Panc1 (cell line): Measurements from ENCODE around the gene SLCO6A1. TPM values are rescaled to one million over a fixed set of nuclear protein-coding genes. Genes with fewer than 3 reads are reported as not detected.

Source experiments
- ATAC-seq: fragments of 200-7000 bp; cut with Tn5 transposase; 2 replicates; pipeline ENCODE4 v1.9.1; 2020; ENCODE audit warnings: mild to moderate bottlenecking, moderate library complexity
- BruUV-seq: library from RNA; stranded (reverse); fragments of 400-500 nt; replicated peaks from 2 replicates; lab custom pipeline; 2021; lab: Mats Ljungman, UMichigan
- CTCF ChIA-PET: fragments of 300-600 bp; sonication (Branson Sonifier 250); formaldehyde crosslinking; loops from one replicate; lab custom pipeline; 2022; ENCODE audit warnings: antibody characterized with exemption; lab: Charles Lee
- POLR2A ChIA-PET: fragments of 300-600 bp; sonication (Branson Sonifier 250); formaldehyde crosslinking; loops from one replicate; lab custom pipeline; 2022; ENCODE audit warnings: antibody characterized with exemption; lab: Charles Lee
- DNase-seq: peaks from one replicate; pipeline ENCODE4 v3.0.0-alpha.2; 2010; ENCODE audit warnings: low read depth, low spot score
- H3K27ac ChIP-seq: 2 replicates; pipeline ENCODE4 v1.5.1; 2011; ENCODE audit warnings: mild to moderate bottlenecking, low read length, inconsistent platforms
- H3K27me3 ChIP-seq: fragments of 200-500 bp; sonication (Bioruptor generic); 2 replicates; pipeline ENCODE4 v1.6.0; 2014; ENCODE audit warnings: low read length, inconsistent platforms; ENCODE audit not compliant: control insufficient read depth, insufficient read depth
- H3K36me3 ChIP-seq: fragments of 200-500 bp; sonication (Bioruptor generic); 2 replicates; pipeline ENCODE4 v1.5.1; 2014; ENCODE audit warnings: inconsistent platforms, mild to moderate bottlenecking, low read length, moderate library complexity; ENCODE audit not compliant: control insufficient read depth, insufficient read depth
- H3K4me1 ChIP-seq: 2 replicates; pipeline ENCODE4 v1.5.1; 2011; ENCODE audit warnings: inconsistent platforms, mild to moderate bottlenecking, low read length, moderate library complexity; ENCODE audit not compliant: control insufficient read depth, insufficient read depth
- H3K4me3 ChIP-seq, 2 experiments: 2 replicates each; pipeline ENCODE4 v1.5.1; 2011 to 2012; ENCODE audit warnings: low read depth in 2 of 2, low read length in 2 of 2, mild to moderate bottlenecking in 2 of 2, inconsistent platforms in 1 of 2, moderate library complexity in 1 of 2
- H3K9me3 ChIP-seq: fragments of 200-500 bp; sonication (Bioruptor generic); 2 replicates; pipeline ENCODE4 v1.5.1; 2014; ENCODE audit warnings: low read depth, mild to moderate bottlenecking, inconsistent platforms, low read length, moderate library complexity; ENCODE audit not compliant: control insufficient read depth, insufficient read depth
- CTCF ChIP-seq: fragments of 450-650 bp; IDR thresholded peaks from 2 replicates; pipeline ENCODE4 v1.5.1; 2017; ENCODE audit warnings: mild to moderate bottlenecking
- POLR2AphosphoS5 ChIP-seq: IDR thresholded peaks from 2 replicates; pipeline ENCODE4 v1.6.1; 2012; ENCODE audit warnings: mild to moderate bottlenecking, low read depth, low read length, moderate library complexity
- REST ChIP-seq, 2 experiments: IDR thresholded peaks; 2 replicates each; pipeline ENCODE4 v1.6.1; 2011 to 2012; ENCODE audit warnings: low read depth in 2 of 2, control low read depth in 1 of 2, low read length in 1 of 2, mild to moderate bottlenecking in 1 of 2, moderate library complexity in 1 of 2; ENCODE audit not compliant: insufficient read depth in 1 of 2
- SIN3A ChIP-seq: IDR thresholded peaks from 2 replicates; pipeline ENCODE4 v1.6.1; 2012; ENCODE audit warnings: low read depth, mild to moderate bottlenecking, low read length, moderate library complexity, borderline replicate concordance; ENCODE audit not compliant: insufficient read depth
- TCF7L2 ChIP-seq: IDR thresholded peaks from 2 replicates; pipeline ENCODE4 v1.6.1; 2011; ENCODE audit warnings: mild to moderate bottlenecking, low read depth, low read length, inconsistent platforms
- in situ Hi-C: cut with HindIII; loops from 2 replicates; pipeline ENCODE4 v1.10.0; 2016; ENCODE audit warnings: low sequenced_read_pairs, low pct_unique_long_range_greater_than_20kb
- intact Hi-C: fragments of 100-400 bp; cut with micrococcal nuclease; formaldehyde crosslinking; loops from one replicate; pipeline ENCODE4 v1.10.0; 2022; ENCODE audit not compliant: unreplicated experiment
- total RNA-seq: library from RNA; stranded (reverse); gene quantifications from one replicate; pipeline ENCODE4 v1.2.1, GENCODE V29; 2021; ENCODE audit not compliant: unreplicated experiment

The SLCO6A1 gene
- total RNA-seq, 1 experiment from 2014 or later = not detected

- intact Hi-C loops = no loop called here
Observed at GRCh38 chr5:102375876-102376275, 122.9 kb downstream of the SLCO6A1 start.

GRCh38 chr5:102375272-102375671 is 123.5 kb downstream of the SLCO6A1 start:
- POLR2A ChIA-PET = no interaction called here
- in situ Hi-C loops = no loop called here

More at GRCh38 chr5:102375876-102376275, 122.9 kb downstream of the SLCO6A1 start:
- ATAC-seq (no peak), DNase-seq (no peak)
- ChIA-PET POLR2A (no interaction called here), CTCF (no interaction called here)
- in situ Hi-C loops = no loop called here
- BruUV-seq = no TSS peak
- TF ChIP-seq POLR2AphosphoS5 (no peak), REST (IDR thresholded peaks at IDR 0.05; ENCODE audit: insufficient read depth in 1 of 2, low read depth in 2 of 2, low read length in 1 of 2) (no peak), SIN3A (no peak), TCF7L2 (no peak), CTCF (no peak)
- no peak overlapping the region for H3K27ac ChIP-seq
- no peaks in the 10 kb centered on the region for H3K36me3 ChIP-seq
- no peaks in the 10 kb centered on the region for H3K27me3 ChIP-seq
- H3K4me3 ChIP-seq = no peak overlapping the region
- no peaks in the 10 kb centered on the region for H3K9me3 ChIP-seq
- no peaks in the 10 kb centered on the region for H3K4me1 ChIP-seq

More at GRCh38 chr5:102375272-102375671, 123.5 kb downstream of the SLCO6A1 start:
- no TSS peak for BruUV-seq
- ATAC-seq (no peak), DNase-seq (no peak)
- no peaks in the 10 kb centered on the region for H3K27me3 ChIP-seq
- CTCF ChIA-PET = interaction anchor here (0.6 kb wide), 1 partner anchor 79 kb away, joined by 3 read pairs; the partner anchor contains the start of gene SLCO4C1
- TF ChIP-seq REST (IDR thresholded peaks at IDR 0.05; ENCODE audit: insufficient read depth in 1 of 2, low read depth in 2 of 2, low read length in 1 of 2) = no peak
- no peak for TF ChIP-seq POLR2AphosphoS5
- TF ChIP-seq SIN3A = no peak
- no peak for TF ChIP-seq CTCF
- no peak for TF ChIP-seq TCF7L2
- no peaks in the 10 kb centered on the region for H3K9me3 ChIP-seq
- H3K4me1 ChIP-seq = no peaks in the 10 kb centered on the region
- H3K36me3 ChIP-seq = no peaks in the 10 kb centered on the region
- intact Hi-C loops = no loop called here
- no peak overlapping the region for H3K27ac ChIP-seq
- H3K4me3 ChIP-seq = no peak overlapping the region
